Stimulated activated CD8-positive, alpha-beta memory T cell treated with anti-CD3 and anti-CD28 coated beads, Interleukin-15, amount 100 ng/mL, for 4 hours (primary cell): Measurements from ENCODE around the gene MACF1.

Source experiments
- DNase-seq, 2 donors: peaks; one replicate each; pipeline ENCODE4 v3.0.0-alpha.2; 2020; ENCODE audit warnings: low read depth in 2 of 2

MACF1 gene

DNA sequence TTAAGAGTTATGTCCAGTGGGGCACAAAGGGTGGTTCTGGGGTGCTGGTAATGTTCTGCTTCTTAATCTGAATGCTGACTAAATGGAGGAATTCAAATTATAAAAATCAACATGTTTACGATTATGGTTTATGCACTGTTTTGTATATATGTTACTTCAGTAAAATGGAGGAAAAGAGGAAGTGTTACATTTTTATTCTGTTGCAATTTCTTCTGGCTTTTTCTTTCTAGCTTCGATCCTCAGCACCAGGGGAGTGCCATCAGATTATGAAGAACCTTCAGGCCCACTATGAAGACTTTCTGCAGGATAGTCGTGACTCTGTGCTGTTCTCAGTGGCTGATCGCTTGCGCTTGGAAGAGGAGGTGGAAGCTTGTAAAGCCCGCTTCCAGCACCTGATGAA is 105.5 kb downstream of the MACF1 start:
- DNase-seq = no peak

DNA sequence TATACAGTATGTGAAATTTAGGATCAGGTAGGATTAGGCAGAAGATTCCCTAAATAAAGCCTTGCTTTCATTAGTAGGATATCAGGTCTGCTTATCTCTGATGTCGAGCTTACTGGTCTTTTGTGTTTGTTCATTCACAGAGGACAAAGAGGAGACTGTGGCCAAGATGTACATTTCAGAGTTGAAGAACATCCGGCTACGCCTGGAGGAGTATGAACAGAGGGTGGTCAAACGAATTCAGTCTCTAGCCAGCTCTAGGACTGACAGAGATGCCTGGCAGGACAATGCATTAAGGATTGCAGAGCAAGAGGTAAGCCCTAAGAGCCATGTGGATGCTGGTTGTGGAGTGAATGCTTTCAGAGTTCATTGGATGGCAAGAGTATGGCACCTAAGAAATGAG is 106.2 kb downstream of the MACF1 start:
- DNase-seq = no peak

DNA sequence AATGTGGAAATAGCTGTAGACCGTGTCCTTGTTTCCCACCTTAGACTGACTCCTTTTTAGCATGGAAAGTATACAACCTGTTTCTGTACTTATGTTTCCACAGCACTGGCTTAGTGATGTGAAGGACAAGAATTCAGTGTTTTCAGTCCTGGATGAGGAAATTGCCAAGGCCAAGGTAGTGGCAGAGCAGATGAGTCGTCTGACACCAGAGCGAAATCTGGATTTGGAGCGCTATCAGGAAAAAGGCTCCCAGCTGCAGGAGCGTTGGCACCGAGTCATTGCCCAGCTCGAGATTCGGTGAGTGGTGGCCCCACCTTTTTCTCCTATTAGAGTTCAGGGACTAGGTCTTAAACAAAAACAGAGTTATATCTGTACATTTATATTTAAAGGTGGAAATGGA is 112.6 kb downstream of the MACF1 start:
- no peak for DNase-seq

DNA sequence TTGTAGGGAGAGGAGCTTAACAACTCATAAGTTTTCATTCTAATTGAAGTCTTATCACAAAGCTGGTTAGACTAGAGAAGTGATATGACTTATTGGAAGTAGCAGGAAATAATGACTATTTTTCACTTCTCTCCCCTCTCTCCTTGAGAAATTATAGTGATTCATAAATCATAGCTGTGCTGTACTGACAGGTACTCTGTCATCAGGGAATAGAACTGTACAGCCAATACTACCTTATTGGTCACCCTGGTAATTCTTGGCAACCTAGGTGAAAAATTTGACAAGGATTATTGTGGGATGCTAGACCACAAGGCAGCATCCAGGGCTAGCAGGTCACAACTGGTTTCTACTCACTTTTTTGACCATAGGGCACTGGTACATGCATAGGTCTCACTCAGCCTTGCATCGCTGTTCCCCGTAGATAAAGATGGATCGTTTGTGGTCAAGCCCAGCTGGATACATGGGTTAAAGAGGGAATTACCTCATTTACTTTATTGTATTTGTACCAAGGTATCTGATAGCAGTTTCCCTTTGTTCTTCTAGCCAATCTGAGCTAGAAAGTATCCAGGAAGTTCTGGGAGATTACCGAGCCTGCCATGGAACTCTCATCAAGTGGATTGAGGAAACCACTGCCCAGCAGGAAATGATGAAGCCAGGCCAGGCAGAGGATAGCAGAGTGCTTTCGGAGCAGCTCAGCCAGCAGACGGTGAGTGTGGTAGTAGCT is 113.6 kb downstream of the MACF1 start:
- no peak for DNase-seq

DNA sequence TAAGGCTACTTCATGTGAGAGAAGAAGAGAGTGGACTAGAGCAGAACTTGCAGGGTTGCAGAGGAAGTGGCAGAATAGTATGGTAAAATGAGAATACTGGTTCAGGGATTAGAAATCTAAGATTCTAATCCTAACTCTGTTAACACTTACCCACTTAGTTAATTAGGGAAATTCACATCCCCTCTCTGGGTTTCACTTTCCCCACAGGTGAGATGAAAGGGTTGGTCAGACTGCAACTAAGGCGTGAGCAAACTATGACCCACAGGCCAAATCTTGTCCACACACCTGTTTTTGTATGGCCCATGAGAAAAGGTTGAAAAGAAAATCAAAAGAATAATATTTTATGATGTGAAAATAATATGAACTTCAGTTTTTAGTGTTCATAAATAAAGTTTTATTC is 117.5 kb downstream of the MACF1 start:
- no peak for DNase-seq

DNA sequence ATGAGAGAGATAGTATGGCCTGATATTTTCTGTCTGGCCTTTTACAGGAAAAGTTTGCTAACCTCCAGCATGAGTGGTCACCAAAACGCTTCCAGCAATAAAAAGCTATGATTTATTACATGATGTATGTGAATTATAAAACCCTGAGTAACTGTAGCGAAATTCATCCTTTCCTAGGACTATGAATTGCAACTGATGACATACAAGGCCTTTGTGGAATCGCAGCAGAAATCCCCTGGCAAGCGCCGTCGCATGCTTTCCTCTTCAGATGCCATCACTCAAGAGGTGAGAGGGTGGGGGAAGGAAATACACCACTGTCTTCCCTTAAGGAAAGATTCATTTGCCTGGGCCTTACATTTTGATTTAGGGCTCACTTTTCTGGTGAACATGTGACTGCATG is 117.9 kb downstream of the MACF1 start:
- no peak for DNase-seq

DNA sequence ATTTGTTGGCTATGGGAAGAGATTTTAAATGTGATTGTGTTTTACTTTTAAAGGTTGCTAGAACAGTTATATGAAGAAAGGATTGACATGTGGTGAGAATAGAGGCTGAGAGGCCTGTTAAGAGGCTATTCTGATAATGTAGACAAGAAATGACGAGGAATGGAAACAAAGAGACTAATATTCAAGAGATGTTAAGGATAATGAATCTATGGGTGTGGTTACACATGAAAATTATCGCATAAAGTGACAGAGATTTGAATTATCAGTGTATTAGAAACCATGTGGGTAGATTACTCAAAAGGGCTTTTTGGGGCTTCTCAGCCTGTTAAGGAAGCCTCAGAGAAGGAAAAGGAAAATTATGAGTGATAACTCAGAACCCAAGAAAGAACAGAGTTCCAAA is 120.4 kb downstream of the MACF1 start:
- DNase-seq = no peak

DNA sequence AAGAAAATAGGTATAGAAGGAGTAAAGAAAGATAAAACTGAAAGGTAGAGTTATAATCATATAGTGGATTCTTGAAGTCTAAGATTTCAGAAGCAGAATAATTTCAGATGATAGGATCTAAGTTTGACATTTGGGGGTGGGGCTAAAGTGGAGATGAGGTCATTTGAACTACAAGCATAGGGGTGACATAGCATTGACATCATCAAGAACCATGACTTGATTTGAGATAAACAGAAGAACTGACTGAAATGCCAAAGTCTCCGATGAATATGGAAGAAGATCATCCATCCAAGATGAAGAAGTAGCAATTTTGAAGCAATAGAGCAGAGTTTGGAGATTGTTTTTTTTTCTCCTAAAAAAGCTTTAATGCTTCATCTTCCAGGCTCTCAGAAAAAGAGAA is 122.3 kb downstream of the MACF1 start:
- no peak for DNase-seq

DNA sequence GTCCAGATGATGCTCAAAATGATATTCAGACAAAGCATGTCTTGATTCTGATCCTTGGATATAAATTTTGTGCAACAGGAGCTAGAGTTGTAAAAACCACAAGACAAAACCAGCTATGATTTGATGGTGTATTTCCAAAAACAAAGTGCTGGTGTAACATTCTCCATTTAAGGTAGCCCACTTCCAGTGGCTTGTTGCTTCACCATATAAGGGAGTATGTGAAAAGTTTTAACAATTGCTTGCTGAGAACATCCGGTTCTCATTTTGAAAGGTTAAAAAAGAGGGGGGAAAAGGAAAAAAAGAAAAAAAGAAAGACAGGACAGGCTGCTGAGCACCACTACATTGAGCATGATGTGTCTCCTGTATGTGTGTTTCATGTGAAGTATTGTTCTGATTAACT is 123.6 kb downstream of the MACF1 start:
- no peak for DNase-seq

DNA sequence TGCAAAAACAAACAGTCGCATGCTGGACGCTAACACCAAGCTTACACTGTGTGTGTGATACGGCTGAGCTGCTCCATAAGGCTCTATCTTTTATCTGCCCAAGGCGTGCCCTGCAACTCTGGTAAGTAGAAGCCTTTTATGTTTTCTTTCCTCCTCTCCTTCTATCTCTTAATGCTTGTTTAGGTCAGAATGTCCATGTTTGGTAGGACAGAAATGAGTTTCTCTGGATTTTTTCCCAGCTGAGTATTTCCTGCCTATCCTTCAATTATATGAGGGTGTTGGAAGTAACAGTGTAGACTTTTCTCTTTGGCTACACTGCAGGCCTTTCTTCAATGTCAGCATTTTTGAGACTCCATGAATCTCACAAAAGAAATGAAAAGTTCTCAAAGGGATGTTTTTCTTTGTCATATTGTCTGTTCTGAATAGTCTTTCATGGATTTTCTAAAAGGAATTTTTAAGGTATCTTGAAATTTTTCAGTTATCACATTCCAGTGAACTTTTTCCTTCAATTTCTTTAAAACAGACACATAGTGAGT is 124.2 kb downstream of the MACF1 start:
- no peak for DNase-seq

DNA sequence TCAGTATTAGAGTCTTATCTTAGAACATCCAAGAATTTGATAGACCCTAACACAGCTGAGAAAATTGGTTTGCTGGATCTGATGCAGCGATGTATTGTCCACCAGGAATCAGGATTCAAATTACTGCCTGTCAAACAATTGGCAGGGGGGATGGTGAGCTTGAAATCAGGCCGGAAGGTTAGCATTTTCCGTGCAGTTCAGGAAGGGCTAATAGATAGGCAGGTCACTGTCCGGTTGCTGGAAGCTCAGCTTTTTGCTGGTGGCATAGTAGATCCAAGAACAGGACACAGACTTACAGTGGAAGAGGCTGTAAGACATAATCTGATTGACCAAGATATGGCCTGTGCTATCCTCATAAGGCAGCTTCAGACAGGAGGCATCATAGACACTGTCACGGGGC is 127.2 kb downstream of the MACF1 start:
- no peak for DNase-seq

DNA sequence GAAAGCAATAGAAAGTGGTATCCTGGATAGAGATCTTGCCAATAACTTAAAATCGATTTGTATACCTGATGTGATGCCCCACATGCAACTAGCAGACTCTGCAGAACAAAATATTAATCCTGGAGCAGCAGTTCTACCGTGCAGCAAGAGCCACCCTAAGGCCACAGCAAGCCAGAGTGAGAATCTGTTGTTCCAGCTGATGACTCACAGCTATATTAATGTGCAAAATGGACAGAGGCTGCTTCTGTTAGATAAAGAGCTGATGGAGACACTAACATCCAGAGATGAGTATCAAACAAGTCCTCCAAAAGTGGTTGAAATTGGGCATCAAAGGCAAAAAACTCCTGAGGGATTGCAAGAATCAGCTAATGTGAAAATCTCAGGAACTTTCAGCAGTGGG is 127.8 kb downstream of the MACF1 start:
- no peak for DNase-seq

DNA sequence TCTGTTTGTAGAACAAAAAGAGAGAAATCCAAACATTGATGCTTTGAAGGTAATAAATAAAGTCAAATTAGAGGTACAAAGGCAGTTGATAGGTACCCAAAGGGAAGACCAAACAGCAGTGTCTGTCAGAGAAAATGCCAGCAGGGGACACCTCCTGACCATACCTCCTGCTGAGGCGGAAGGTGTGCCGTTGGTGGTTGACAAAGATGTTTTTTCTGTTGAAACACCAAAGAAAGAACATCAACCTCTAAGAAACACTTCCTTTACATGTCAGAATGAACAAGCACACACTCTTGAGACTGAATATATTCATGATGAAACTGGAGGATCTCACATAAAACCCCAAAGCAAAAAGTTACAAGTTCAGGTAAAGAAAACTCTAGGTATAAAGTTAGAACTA is 128.3 kb downstream of the MACF1 start:
- no peak for DNase-seq

DNA sequence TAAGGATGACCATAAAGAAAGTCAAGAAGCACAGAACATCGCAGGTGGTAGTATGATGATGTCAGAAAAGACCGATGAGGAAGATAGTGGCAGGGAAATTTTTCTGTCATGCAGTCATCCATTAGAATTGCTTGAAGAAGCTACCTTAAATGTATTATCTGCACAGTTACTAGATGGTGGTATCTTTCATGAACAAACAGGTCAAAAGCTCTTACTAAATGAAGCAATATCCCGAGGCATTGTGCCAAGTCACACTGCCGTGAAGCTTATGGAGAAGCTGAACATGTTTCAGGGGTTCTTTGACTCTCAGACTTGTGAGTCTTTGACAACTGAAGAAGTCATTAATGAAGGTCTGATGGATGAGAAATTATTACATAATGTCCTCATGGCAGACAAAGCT is 128.8 kb downstream of the MACF1 start:
- no peak for DNase-seq

DNA sequence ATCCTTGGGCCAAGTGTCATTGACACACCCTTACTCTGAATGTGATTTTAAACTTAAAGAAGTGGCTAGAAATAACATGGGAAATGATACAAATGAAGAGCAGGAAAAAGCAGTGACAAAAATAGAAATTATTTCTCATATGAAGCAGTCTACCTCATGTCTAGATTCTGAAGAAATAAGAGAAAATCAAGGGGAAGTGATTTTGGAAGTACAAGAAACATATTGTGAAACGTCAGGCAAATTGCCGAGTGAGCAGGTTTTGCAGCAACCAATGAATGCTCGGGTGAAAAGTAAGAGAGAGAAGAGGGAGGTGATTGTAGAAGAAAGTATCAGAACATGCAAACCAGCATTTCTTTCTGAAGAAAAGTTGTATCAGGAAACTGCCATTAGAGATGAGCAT is 130.7 kb downstream of the MACF1 start:
- DNase-seq = no peak

DNA sequence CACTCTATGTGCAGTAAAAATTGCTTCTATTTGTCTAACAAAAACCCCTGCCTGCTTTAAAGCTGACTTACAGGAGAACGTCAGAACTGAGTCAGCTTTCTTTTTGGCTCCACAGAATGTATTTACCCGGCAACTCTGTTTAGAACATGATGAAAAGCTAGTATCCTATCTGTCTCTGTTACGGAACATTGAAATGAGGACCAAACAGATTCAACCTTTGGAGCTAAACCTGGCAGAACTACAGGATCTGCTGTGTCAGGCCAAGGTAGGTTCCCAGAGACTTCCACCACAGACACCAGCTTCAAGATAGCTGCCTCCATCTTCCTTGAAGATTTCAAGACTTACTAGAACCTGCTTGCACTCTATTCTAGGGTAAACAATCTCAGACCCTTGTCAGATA is 132.6 kb downstream of the MACF1 start:
- no peak for DNase-seq

DNA sequence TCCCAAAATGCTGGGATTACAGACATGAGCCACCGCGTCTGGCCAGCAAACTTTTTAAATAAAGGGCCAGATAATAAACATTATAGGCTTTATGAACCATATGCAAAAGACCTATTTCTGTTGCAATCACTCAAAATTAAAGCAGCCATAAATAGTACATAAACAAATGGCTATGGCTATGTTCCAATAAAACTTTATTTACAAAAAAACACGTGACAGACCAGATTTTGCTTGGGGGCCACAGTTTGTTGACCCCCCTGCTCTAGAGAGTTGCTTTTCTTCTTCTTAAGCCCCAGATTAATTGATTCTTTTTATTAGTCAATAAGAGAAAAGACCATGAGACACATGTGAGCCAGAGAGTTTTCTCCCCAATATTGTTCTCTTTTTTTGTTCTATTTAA is 138.3 kb downstream of the MACF1 start:
- DNase-seq = no peak

DNA sequence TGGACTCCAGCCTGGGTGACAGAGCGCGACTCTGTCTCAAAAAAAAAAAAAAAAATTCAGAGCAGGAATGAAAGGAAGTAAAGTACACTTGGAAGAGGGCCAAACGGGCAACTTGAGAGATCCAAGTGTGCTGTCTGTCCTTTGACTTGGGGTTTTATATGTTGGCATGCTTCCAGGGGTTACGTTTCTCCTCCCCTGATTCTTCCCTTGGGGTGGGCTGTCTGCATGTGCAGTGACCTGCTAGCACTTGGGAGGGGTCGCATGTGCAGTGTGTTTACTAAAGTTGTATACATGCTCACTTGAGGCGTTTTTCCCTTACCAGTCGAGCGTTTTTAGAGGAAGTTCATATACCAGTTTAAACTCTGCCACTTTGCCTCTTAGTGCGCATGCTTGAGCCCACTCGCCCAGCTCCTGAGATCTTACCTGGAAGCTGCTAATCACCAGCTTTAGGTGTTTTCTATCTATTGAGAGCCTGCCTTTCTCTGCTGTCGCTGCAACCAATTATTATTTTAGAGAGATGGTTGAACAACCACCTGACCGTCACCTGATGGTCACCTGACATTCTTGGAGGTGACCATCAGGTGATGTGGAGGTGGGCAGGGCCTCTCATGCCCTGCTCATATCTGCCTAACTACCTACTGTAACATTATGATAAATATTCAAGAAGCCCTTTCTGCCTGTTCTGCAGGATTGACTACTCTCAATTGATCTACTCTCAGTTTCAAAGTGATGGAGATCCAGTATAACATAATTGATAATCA is 140.1 kb downstream of the MACF1 start:
- no peak for DNase-seq

DNA sequence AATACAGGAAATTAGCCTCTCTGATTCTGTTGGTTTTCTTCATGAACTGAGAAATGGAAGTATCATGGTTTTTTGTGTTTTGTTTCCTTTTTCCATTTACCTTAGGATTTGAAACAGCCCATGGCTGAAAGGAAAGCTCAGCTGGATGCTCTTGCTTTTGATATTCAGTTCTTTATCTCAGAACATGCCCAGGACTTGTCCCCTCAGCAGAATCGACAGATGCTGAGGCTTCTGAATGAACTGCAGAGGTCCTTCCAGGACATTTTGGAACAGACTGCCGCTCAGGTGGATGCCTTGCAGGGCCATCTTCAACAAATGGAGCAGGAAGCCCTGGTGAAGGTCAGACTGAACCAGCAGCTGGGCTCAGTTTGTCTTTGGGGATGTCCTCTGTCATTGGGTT is 142.4 kb downstream of the MACF1 start:
- no peak for DNase-seq

DNA sequence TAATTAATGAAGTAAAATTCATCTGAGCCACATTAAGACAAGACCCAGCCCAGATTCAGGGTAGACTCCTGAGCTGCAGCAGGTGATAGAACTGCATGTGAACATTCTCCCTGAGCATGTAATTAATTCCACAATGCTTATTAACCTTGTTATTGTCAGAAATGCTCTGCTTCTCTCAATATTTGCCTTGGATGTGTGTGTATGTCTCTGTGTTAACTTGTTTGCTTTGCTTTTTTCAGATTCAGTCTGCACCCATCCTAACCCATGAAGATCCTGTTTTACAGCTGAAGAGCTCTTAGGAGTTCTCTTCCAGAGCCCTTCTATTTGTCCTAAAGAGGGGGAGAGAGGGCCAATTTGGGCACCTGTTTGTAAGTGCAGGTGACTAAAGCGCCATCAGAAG is 143.8 kb downstream of the MACF1 start:
- DNase-seq = no peak

DNA sequence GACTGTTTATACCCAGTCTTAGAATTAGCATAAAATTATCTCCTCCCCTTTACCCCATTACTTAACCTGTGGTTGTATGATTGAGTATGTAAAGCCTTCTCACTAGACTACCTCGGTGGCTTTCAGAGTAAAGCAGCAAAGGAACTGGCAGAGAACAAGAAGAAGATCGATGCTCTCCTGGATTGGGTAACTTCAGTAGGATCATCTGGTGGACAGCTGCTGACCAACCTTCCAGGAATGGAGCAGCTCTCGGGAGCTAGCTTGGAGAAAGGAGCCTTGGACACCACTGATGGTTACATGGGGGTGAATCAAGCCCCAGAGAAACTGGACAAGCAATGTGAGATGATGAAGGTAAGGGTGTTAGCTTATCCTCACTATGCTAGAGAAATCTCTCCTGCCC is 148.4 kb downstream of the MACF1 start:
- no peak for DNase-seq

DNA sequence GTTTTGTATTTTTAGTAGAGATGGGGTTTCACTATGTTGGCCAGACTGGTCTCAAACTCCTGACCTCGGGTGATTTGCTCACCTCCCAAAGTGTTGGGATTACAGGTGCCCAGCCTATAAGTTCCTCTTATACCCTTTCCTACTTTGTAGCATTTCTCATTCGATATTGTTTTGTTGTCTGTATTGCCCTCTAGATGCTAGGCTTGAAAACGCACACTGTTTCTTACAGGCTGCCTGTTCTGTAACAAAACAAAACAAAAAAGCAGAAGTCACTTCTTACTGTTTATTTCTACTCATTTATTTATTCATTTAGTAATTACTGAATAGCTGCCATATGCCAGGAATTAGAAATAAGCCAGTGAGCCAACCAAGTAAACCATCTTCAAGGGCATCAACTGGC is 150.1 kb downstream of the MACF1 start:
- no peak for DNase-seq

DNA sequence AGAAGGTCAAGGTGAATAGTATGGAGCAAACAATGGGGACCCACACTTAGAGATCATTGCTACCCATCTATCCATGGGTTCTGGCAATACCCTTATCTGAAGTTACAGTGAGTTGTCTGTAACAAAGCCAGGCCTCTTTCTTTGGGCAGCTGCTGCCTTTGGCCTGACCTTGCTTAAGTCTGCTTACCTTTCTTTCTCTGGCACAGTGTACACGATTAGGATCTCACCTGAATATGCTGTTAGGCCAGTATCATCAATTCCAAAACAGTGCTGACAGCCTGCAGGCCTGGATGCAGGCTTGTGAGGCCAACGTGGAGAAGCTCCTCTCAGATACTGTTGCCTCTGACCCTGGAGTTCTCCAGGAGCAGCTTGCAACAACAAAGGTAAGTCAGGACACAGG is 154.0 kb downstream of the MACF1 start:
- DNase-seq = no peak
